ENCODE results near the gene ACTN1. TPM values are rescaled to one million over a fixed set of nuclear protein-coding genes. Genes with fewer than 3 reads are reported as not detected.

Gene ACTN1
- total RNA-seq, 2 experiments from 2014 or later: 70.6 to 72.2 TPM

DNA sequence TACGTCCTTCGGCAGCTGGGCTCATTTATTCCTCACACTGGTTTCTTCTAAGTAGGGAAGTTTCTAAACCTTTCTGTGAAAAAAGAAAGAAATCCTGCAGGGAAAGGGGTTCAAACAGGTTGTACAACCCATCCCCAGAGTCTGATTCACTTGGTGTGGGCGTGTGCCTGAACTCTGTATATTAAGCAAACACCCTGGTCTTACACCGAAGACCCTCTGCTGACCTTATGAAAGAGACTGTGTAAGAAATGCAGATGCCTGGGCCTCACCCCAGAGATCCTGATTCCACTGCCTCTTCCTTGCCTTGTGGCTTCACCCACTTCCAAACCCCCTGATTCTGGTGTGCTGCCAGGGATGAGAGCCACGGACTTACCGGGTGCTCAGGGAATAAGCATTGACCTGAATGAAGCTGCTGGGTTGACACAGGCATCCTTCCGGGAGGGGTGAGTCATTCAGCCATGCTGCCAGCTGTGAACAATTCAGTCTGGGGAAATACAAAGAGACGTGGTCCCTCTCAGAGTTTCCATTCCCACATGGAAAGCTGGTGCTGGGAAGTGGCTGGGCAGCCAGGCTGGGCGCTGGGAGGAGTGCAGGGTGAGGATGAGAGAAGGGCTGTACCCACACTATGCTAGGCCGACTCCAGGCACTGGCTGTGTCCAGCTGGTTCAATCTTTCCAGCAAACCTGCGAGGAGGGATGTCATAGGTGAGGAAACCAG is 26.5 kb upstream of the ACTN1 start:
- Mint-ChIP-seq H3K27me3 (no peaks in the 10 kb centered on the region), H3K27ac (no peak overlapping the region), H3K4me1 (ENCODE audit: low read depth) (peaks cover 3% of the 10 kb centered on the region), H3K36me3 (no peaks in the 10 kb centered on the region), H3K4me3 (no peak overlapping the region), H3K9me3 (no peaks in the 10 kb centered on the region)
- CTCF ChIA-PET: no interaction called here
- POLR2A ChIA-PET: no interaction called here
- DNase-seq: peak; percentile 13
- intact Hi-C loops (cut with micrococcal nuclease): no loop called here

DNA sequence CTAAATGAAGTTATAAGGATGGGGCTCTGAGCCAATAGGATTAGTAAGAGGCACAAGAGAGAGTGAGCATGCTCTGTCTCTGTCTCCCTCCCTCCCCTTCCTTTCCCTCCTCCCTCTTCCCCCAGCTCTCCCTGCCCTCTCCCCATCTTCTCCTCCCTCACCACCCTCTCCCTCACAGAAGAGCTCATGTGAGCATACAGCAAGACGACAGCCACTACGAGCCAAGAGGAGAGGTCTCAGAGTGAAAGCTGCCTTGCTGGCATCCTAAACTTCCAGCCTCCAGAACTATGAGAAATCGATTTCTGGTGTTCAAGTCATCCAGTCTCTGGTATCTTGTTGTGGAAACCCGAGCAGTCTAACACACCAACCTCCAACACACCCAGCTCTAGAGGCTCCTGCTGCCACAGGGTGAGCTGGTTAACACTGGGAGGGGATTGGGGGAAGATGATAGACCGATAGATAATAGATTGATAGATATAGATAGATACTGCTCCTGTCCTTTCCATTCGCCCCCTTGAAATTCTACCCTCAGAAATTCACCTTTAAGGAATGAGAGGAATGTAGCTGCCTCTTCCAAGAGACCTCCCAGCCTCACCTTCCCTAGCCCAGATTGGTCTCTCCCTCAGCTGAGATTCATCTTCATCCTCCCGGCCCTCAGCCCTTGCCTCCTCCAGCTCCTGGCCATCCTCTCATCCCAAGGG is 25.8 kb upstream of the ACTN1 start:
- Mint-ChIP-seq H3K4me1 (ENCODE audit: low read depth) (peaks cover 2% of the 10 kb centered on the region), H3K4me3 (no peak overlapping the region), H3K27ac (no peak overlapping the region), H3K9me3 (no peaks in the 10 kb centered on the region), H3K36me3 (no peaks in the 10 kb centered on the region), H3K27me3 (no peaks in the 10 kb centered on the region)
- no peak for DNase-seq
- ChIA-PET CTCF (interaction anchor here (0.7 kb wide), 1 partner anchor 262 kb away, joined by 3 read pairs; no protein-coding TSS in a partner anchor), POLR2A (no interaction called here)
- intact Hi-C loops (cut with micrococcal nuclease): no loop called here

DNA sequence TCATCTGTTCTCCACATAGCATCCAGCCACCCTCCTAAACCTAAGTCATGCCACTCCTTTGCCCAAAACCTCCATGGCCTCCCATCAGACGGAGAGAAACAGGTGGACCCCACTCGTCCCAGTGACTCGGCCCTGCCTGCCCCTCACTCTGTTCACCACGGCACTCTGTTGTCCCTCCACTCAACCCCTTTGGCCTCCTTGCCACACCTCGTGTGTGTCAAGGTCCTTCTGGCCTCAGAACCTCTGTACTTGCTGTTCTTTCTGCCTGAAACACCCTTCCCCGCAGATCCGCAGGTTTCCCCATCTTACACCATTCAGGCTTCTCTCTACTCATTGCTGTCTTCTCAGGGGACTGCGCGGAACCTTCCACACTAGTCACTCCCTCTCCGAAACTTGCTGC is 24.5 kb upstream of the ACTN1 start:
- ChIA-PET POLR2A (no interaction called here), CTCF (no interaction called here)
- H3K36me3 Mint-ChIP-seq: no peaks in the 10 kb centered on the region
- H3K4me3 Mint-ChIP-seq: no peak overlapping the region
- H3K27ac Mint-ChIP-seq: no peak overlapping the region
- no peaks in the 10 kb centered on the region for H3K9me3 Mint-ChIP-seq
- intact Hi-C loops (cut with micrococcal nuclease): no loop called here
- no peak for DNase-seq
- H3K4me1 Mint-ChIP-seq (ENCODE audit: low read depth): peaks cover 2% of the 10 kb centered on the region
- no peaks in the 10 kb centered on the region for H3K27me3 Mint-ChIP-seq

DNA sequence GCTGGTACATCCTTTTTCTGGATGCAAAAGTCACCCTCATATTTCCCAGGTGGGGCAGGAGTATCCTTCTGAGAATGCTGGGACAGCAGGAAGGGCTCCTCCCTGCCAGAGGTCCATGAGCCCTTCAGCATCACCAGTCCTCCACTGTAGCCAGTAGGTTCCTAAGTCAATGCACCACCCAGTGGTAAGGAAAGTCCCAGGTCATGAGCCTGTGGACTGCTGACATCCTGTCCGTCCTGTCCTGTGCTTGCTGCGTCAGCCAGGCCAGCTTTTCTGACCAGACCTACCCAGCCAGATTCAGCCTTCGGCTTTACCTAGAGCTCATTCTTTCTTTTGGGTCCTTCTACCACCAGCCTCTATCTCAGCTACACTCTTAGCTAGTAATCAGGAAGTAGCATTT is 23.0 kb upstream of the ACTN1 start:
- Mint-ChIP-seq H3K27ac (no peak overlapping the region), H3K4me1 (ENCODE audit: low read depth) (peaks cover 2% of the 10 kb centered on the region), H3K4me3 (no peak overlapping the region), H3K27me3 (no peaks in the 10 kb centered on the region), H3K9me3 (no peaks in the 10 kb centered on the region), H3K36me3 (no peaks in the 10 kb centered on the region)
- DNase-seq: no peak
- ChIA-PET POLR2A (no interaction called here), CTCF (interaction anchor here (1.0 to 3.5 kb wide), 3 partner anchors 33 to 773 kb away, joined by 3 to 28 read pairs (median 3); no protein-coding TSS in a partner anchor)
- intact Hi-C loops (cut with micrococcal nuclease): no loop called here

DNA sequence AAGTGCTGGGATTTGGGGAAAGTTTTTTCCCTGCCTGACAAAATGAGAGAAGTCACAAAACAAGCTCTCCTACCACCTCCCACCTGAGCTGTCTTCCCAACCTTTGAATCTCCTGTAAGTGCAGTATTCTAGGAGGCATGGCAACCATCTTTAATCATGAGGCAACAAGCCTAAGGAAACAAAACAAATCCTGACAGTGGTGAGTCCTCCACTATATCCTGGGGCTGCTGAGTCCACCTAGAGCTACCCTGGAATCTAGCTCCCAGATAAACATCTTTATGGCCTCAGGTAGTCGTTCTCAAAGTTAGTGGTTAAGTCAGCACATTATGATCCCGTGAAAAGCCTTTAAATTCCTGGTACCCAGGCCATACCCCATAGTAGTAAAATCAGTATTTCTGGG is 22.3 kb upstream of the ACTN1 start:
- Mint-ChIP-seq H3K4me1 (ENCODE audit: low read depth) (peaks cover 2% of the 10 kb centered on the region), H3K27ac (no peak overlapping the region), H3K27me3 (no peaks in the 10 kb centered on the region), H3K36me3 (no peaks in the 10 kb centered on the region), H3K9me3 (no peaks in the 10 kb centered on the region), H3K4me3 (no peak overlapping the region)
- DNase-seq: no peak
- ChIA-PET POLR2A (no interaction called here), CTCF (interaction anchor here (3.5 kb wide), 1 partner anchor 89 kb away, joined by 28 read pairs; no protein-coding TSS in a partner anchor)
- intact Hi-C loops (cut with micrococcal nuclease): no loop called here

DNA sequence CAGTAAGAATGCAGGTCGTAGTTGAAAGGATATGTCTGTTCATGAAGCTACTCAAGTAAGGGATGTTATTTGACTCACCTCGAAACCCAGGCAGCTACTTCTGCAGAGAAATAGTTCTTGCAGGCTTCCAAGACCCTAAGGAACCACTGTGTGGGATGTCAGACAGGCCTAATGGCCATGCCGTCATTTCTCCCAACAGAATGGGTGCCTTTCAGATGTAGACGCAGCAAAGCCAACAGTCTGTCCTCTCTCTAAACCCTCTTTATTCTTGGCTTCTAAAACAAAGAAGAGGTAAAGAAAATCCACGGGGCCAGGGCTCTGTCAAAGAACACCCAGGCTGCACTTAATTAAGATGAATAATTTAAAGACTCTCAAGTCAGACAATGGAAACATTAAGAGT is 19.0 kb upstream of the ACTN1 start:
- ChIA-PET POLR2A (interaction anchor here (0.5 kb wide), 1 partner anchor 1532 kb away, joined by 4 read pairs; no protein-coding TSS in a partner anchor), CTCF (no interaction called here)
- no peaks in the 10 kb centered on the region for H3K36me3 Mint-ChIP-seq

DNA sequence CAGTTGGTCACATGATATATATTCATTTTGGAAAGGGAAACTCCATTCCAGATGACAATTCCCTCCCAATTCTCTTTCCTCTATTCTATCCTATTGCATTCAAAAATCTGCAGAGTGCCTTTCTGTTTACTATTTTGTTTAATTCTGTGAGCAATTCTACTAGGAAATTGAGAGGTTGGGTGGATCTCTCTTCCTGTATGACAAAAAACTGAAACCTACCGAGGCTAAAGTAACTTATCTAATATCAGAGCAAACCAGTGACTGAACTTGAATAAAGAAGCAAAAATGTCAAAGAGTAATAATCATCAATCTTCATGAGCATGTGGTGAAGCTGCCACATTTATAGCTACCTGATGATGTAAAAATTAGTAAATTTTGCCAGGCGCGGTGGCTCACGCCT is 16.6 kb upstream of the ACTN1 start:
- Mint-ChIP-seq H3K36me3 (no peaks in the 10 kb centered on the region), H3K27ac (no peak overlapping the region), H3K4me1 (ENCODE audit: low read depth) (peaks cover 5% of the 10 kb centered on the region), H3K9me3 (no peaks in the 10 kb centered on the region), H3K4me3 (no peak overlapping the region), H3K27me3 (no peaks in the 10 kb centered on the region)
- ChIA-PET CTCF (interaction anchor here (1.0 kb wide), 1 partner anchor 85 kb away, joined by 4 read pairs; no protein-coding TSS in a partner anchor), POLR2A (no interaction called here)
- no peak for DNase-seq
- intact Hi-C loops (cut with micrococcal nuclease): no loop called here

More for the DNA sequence above, 19.0 kb upstream of the ACTN1 start:
- H3K27me3 Mint-ChIP-seq: no peaks in the 10 kb centered on the region
- no peaks in the 10 kb centered on the region for H3K9me3 Mint-ChIP-seq
- H3K27ac Mint-ChIP-seq: no peak overlapping the region
- H3K4me1 Mint-ChIP-seq (ENCODE audit: low read depth): peaks cover 8% of the 10 kb centered on the region
- intact Hi-C loops (cut with micrococcal nuclease): no loop called here
- no peak overlapping the region for H3K4me3 Mint-ChIP-seq
- no peak for DNase-seq

DNA sequence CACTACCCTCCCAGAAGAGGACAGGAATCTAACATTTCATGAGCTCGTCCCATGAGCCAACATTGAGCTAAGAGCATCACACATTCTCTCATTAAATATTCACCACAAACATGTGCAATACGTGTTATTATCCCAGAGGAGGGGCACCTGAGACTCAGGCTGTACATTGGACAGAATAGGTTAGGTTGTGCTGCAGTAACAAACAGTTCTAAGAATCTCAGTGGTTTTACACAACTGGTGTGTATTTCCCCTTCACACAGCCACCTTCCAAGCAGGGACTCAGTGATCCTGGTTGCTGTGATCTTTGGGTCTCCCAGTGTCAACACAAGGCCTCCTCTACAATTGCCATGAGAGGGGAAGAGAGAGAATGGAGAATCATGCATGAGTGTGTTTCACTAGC is 15.0 kb upstream of the ACTN1 start:
- Mint-ChIP-seq H3K27ac (no peak overlapping the region), H3K9me3 (no peaks in the 10 kb centered on the region), H3K4me1 (ENCODE audit: low read depth) (peaks cover 5% of the 10 kb centered on the region), H3K36me3 (no peaks in the 10 kb centered on the region), H3K4me3 (no peak overlapping the region), H3K27me3 (no peaks in the 10 kb centered on the region)
- no peak for DNase-seq
- intact Hi-C loops (cut with micrococcal nuclease): no loop called here
- POLR2A ChIA-PET: no interaction called here
- CTCF ChIA-PET: no interaction called here

DNA sequence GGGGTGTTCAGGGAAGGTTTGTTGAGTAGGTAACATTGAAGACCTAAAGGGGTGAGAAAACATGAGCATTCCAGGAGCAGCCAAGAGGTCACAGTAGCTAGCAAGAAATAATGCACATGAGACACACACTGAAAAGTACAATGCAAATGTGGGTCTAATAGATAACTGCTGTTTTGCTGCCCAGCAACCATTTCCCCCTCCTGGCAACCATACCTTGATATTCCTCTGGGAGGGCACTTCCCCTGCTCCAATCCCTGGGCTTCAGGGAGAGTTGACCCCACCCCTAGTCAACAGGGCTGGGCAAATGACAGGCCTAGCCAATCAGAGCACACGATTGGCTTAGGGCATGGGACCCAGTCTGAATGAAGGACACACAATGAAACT is 8.5 kb upstream of the ACTN1 start:
- intact Hi-C loops (cut with micrococcal nuclease): no loop called here
- Mint-ChIP-seq H3K27ac (no peak overlapping the region), H3K27me3 (no peaks in the 10 kb centered on the region), H3K9me3 (no peaks in the 10 kb centered on the region), H3K4me3 (no peak overlapping the region), H3K36me3 (no peaks in the 10 kb centered on the region), H3K4me1 (ENCODE audit: low read depth) (peaks cover 11% of the 10 kb centered on the region)
- no peak for DNase-seq
- ChIA-PET POLR2A (no interaction called here), CTCF (interaction anchor here (0.7 kb wide), 1 partner anchor 162 kb away, joined by 3 read pairs; no protein-coding TSS in a partner anchor)

DNA sequence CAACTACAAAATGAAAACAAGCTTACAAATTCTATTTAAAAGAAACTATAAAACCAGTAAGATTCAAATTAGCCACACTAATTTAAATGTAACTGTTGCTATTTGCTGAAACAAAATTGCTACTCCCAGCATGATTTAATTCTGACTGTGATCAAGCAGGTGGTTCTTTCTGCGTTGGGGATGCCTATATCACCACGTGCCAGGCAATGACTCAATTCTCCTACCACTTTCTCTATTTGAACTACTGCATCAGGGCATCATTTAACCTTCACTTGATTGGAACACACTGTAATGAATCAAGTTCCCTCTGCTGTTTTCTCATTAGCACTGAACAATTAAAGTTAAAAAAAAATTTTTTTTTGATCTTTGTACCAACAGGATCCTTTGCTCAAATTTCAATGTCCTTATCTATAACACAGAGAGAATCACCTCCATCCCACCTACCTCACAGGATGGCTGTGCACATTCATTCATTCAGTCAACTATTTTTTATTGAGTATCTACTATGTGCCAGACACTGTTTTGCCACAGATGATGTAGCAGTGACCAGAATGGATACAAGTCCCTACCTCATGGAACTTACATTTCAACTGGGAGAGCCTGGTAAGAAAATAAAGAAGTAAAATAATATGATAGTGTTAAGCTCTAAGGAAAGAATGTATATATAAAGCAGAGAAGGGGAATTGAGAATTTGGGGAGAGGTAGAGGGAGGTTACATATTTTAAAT is 8.0 kb upstream of the ACTN1 start:
- peak overlapping the region; percentile 28 for H3K27ac Mint-ChIP-seq
- intact Hi-C loops (cut with micrococcal nuclease): no loop called here
- no peaks in the 10 kb centered on the region for H3K27me3 Mint-ChIP-seq
- H3K4me1 Mint-ChIP-seq (ENCODE audit: low read depth): peaks cover 11% of the 10 kb centered on the region
- CTCF ChIA-PET: interaction anchor here (0.7 to 1.3 kb wide), 2 partner anchors 18 to 162 kb away, joined by 3 to 5 read pairs; no protein-coding TSS in a partner anchor
- peak; percentile 60 for DNase-seq
- no peak overlapping the region for H3K4me3 Mint-ChIP-seq
- no peaks in the 10 kb centered on the region for H3K36me3 Mint-ChIP-seq
- POLR2A ChIA-PET: no interaction called here
- H3K9me3 Mint-ChIP-seq: no peaks in the 10 kb centered on the region

DNA sequence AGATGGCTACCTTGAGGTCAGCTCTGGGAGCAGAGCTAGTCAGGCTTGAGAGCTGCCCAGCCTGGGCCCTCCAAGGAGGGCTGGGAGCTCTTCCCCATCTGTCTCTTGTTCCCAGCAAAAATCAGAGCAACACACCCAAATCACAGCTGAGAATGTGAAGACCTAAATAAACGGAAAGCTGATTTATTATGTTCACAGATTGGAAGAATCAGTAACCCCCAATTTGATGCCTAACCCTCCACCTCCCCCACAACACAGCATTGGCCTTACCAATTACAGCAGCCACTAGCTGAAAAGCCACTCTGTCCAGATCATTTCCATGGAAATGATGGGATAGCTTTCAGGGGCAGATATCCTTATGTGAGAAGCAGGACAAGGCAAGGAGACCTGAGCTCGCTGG is 7.1 kb upstream of the ACTN1 start:
- Mint-ChIP-seq H3K27me3 (no peaks in the 10 kb centered on the region), H3K9me3 (no peaks in the 10 kb centered on the region), H3K27ac (no peak overlapping the region), H3K36me3 (no peaks in the 10 kb centered on the region), H3K4me1 (ENCODE audit: low read depth) (peaks cover 11% of the 10 kb centered on the region), H3K4me3 (no peak overlapping the region)
- no peak for DNase-seq
- ChIA-PET CTCF (interaction anchor here (1.0 to 1.6 kb wide), 4 partner anchors 8 to 75 kb away, joined by 3 to 5 read pairs (median 4); no protein-coding TSS in a partner anchor), POLR2A (interaction anchor here (0.6 kb wide), 1 partner anchor 33 kb away, joined by 3 read pairs; no protein-coding TSS in a partner anchor)
- intact Hi-C loops (cut with micrococcal nuclease): no loop called here

DNA sequence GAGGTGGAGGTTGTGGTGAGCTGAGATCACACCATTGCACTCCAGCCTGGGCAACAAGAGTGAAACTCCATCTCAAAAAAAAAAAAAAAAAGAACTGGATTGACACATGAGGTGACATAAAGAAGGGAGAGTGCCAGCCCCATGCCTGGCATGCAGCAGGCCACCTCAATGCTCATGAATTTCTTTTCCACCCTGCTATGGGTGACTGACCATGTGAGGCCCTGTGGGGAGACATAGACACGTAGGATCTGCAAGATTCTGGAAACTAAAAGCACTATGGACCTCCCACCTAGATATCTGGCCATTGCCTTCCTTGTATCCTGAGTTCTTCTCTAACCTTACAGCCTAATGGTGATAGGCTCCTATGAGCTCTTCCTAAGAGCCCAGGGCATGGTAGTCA is 5.6 kb upstream of the ACTN1 start:
- CTCF ChIA-PET: interaction anchor here (1.6 kb wide), 1 partner anchor 74 kb away, joined by 3 read pairs; no protein-coding TSS in a partner anchor

More for the DNA sequence above, 5.6 kb upstream of the ACTN1 start:
- peaks cover 16% of the 10 kb centered on the region for H3K4me1 Mint-ChIP-seq (ENCODE audit: low read depth)
- peaks cover 4% of the 10 kb centered on the region for H3K27me3 Mint-ChIP-seq
- no peak overlapping the region for H3K4me3 Mint-ChIP-seq
- H3K36me3 Mint-ChIP-seq: no peaks in the 10 kb centered on the region
- intact Hi-C loops (cut with micrococcal nuclease): no loop called here
- no peaks in the 10 kb centered on the region for H3K9me3 Mint-ChIP-seq
- no peak for DNase-seq
- POLR2A ChIA-PET: no interaction called here
- H3K27ac Mint-ChIP-seq: no peak overlapping the region
